Fibroblast of lung (primary cell): ENCODE measurements around the gene EXOC2. TPM values are rescaled to one million over a fixed set of nuclear protein-coding genes. Genes with fewer than 3 reads are reported as not detected.
A peak's percentile ranks its signal among the peaks of the same experiment; 100 is the strongest.

Source experiments
- DNase-seq, 2 donors: peaks; one replicate each; pipeline versions ENCODE4 v3.0.0 to v3.0.0-alpha.2; 2010; ENCODE audit warnings: low read depth in 2 of 2
- H2AFZ ChIP-seq: 2 replicates; pipeline ENCODE4 v1.5.1; 2012; ENCODE audit warnings: low read length, control low read depth, inconsistent platforms
- H3K27ac ChIP-seq: 2 replicates; pipeline ENCODE4 v1.5.1; 2011; ENCODE audit warnings: low read length, control low read depth; ENCODE audit not compliant: insufficient read depth
- H3K27me3 ChIP-seq: 2 replicates; pipeline ENCODE4 v1.5.1; 2011; ENCODE audit warnings: mild to moderate bottlenecking, low read length; ENCODE audit not compliant: control insufficient read depth, insufficient read depth
- H3K36me3 ChIP-seq: 2 replicates; pipeline ENCODE4 v1.5.1; 2011; ENCODE audit warnings: low read length; ENCODE audit not compliant: control insufficient read depth, insufficient read depth
- H3K4me1 ChIP-seq: 2 replicates; pipeline ENCODE4 v1.5.1; 2011; ENCODE audit warnings: low read length; ENCODE audit not compliant: control insufficient read depth, insufficient read depth; ENCODE audit errors: extremely low read depth
- H3K4me2 ChIP-seq: 2 replicates; pipeline ENCODE4 v1.5.1; 2011; ENCODE audit warnings: low read length, control low read depth; ENCODE audit not compliant: insufficient read depth; ENCODE audit errors: extremely low read depth
- H3K4me3 ChIP-seq, 4 experiments: fragments of 200-600 bp in 1 of 4; sonication (generic) in 1 of 4; replicated peaks in 1 of 4; 2 replicates each; pipeline ENCODE4 v1.5.1; 2011 to 2016; ENCODE audit warnings: low read length in 4 of 4, low read depth in 3 of 4, mild to moderate bottlenecking in 3 of 4, control low read depth in 2 of 4, inconsistent platforms in 1 of 4, mixed read lengths in 1 of 4; ENCODE audit not compliant: insufficient read depth in 1 of 4; ENCODE audit errors: control extremely low read depth in 1 of 4
- H3K79me2 ChIP-seq: 2 replicates; pipeline ENCODE4 v1.5.1; 2012; ENCODE audit warnings: mild to moderate bottlenecking, low read length, inconsistent platforms; ENCODE audit not compliant: control insufficient read depth, insufficient read depth
- H3K9ac ChIP-seq: 2 replicates; pipeline ENCODE4 v1.5.1; 2011; ENCODE audit warnings: mild to moderate bottlenecking, low read length, control low read depth; ENCODE audit not compliant: insufficient read depth
- H3K9me3 ChIP-seq: 2 replicates; pipeline ENCODE4 v1.5.1; 2012; ENCODE audit warnings: low read depth, low read length; ENCODE audit not compliant: control insufficient read depth, insufficient read depth
- H4K20me1 ChIP-seq: 2 replicates; pipeline ENCODE4 v1.5.1; 2011; ENCODE audit warnings: low read length; ENCODE audit not compliant: control insufficient read depth, insufficient read depth; ENCODE audit errors: extremely low read depth
- CTCF ChIP-seq, 2 donors: IDR thresholded peaks in 1 of 2; conservative IDR thresholded peaks in 1 of 2; 1 replicate in 1 of 2; 2 replicates in 1 of 2; pipeline ENCODE4 v1.5.1; 2011 to 2012; ENCODE audit warnings: low read length in 2 of 2, control low read depth in 1 of 2, inconsistent platforms in 1 of 2, low read depth in 1 of 2, mild to moderate bottlenecking in 1 of 2
- EZH2 ChIP-seq: IDR thresholded peaks from 2 replicates; pipeline ENCODE4 v1.5.1; 2012; ENCODE audit warnings: low read length, control low read depth, mild to moderate bottlenecking; ENCODE audit errors: missing control alignments
- polyA plus RNA-seq, 2 donors: library from polyadenylated mRNA; depleted of rRNA in 1 of 2; stranded (reverse) in 1 of 2; unstranded in 1 of 2; fragments of >200 nt; gene quantifications; 2 replicates each; pipeline ENCODE4 v1.2.1, GENCODE V29; 2011 to 2012; ENCODE audit warnings: missing spikeins in 1 of 2
- total RNA-seq: library from RNA; depleted of rRNA; stranded (reverse); fragments of >200 nt; gene quantifications from 2 replicates; pipeline ENCODE4 v1.2.1, GENCODE V29; 2014

Gene EXOC2
- total and polyA plus RNA-seq, 2 donors (not counting 1 experiment from before 2014, with no cell fraction given): 19.7 to 42.3 TPM

GRCh38 chr6:710601-711571 is 17.9 kb upstream of the EXOC2 start:
- TF ChIP-seq CTCF (conservative IDR thresholded peaks at IDR 0.05 in 1 of 2, IDR thresholded peaks at IDR 0.05 in 1 of 2; ENCODE audit: low read depth in 1 of 2, low read length in 2 of 2) (no peak), EZH2 (no peak)
- Histone ChIP-seq H3K27ac (peak overlapping the region; percentile 92), H3K9me3 (no peaks in the 10 kb centered on the region), H3K79me2 (no peaks in the 10 kb centered on the region), H3K9ac (peak overlapping the region; percentile 79), H2AFZ (peak overlapping the region; percentile 66), H3K27me3 (no peaks in the 10 kb centered on the region), H3K4me1 (peaks cover 27% of the 10 kb centered on the region), H3K36me3 (no peaks in the 10 kb centered on the region), H4K20me1 (no peaks in the 10 kb centered on the region), H3K4me3 (peak overlapping the region; percentile 40 to 65 (median 56)), H3K4me2 (peak overlapping the region; percentile 98)
- peak; percentile 64 to 87 for DNase-seq

- peak overlapping the region; percentile 4 for H2AFZ ChIP-seq
- no peak for TF ChIP-seq EZH2
- no peak for TF ChIP-seq CTCF (conservative IDR thresholded peaks at IDR 0.05 in 1 of 2, IDR thresholded peaks at IDR 0.05 in 1 of 2; ENCODE audit: low read depth in 1 of 2, low read length in 2 of 2)
- no peaks in the 10 kb centered on the region for H3K27me3 ChIP-seq
- no peaks in the 10 kb centered on the region for H3K9me3 ChIP-seq
- peak overlapping the region; percentile 92 for H3K27ac ChIP-seq
- no peaks in the 10 kb centered on the region for H3K36me3 ChIP-seq
- peaks cover 24% of the 10 kb centered on the region for H3K4me1 ChIP-seq
- H3K4me3 ChIP-seq: peak overlapping the region in 3 of 4 experiments; percentile 40 to 65 (median 59)
- H3K9ac ChIP-seq: no peak overlapping the region
- H4K20me1 ChIP-seq: no peaks in the 10 kb centered on the region
- H3K4me2 ChIP-seq: peak overlapping the region; percentile 98
- DNase-seq: no peak
- no peaks in the 10 kb centered on the region for H3K79me2 ChIP-seq
Measured at GRCh38 chr6:709471-710056, 16.6 kb upstream of the EXOC2 start.

- H3K4me2 ChIP-seq: peak overlapping the region; percentile 98
- H3K79me2 ChIP-seq: no peaks in the 10 kb centered on the region
- H3K27ac ChIP-seq: peak overlapping the region; percentile 57
- H3K4me1 ChIP-seq: peaks cover 24% of the 10 kb centered on the region
- H3K27me3 ChIP-seq: no peaks in the 10 kb centered on the region
- no peak for TF ChIP-seq CTCF (conservative IDR thresholded peaks at IDR 0.05 in 1 of 2, IDR thresholded peaks at IDR 0.05 in 1 of 2; ENCODE audit: low read depth in 1 of 2, low read length in 2 of 2)
- no peak for TF ChIP-seq EZH2
- H3K9ac ChIP-seq: no peak overlapping the region
- no peak for DNase-seq
- no peaks in the 10 kb centered on the region for H4K20me1 ChIP-seq
- no peaks in the 10 kb centered on the region for H3K9me3 ChIP-seq
- no peaks in the 10 kb centered on the region for H3K36me3 ChIP-seq
- peak overlapping the region in 3 of 4 experiments; percentile 9 to 31 (median 17) for H3K4me3 ChIP-seq
- H2AFZ ChIP-seq: peak overlapping the region; percentile 35
Measured at GRCh38 chr6:708237-708598, 15.3 kb upstream of the EXOC2 start.
